GM21526 (cell line): ENCODE measurements around the gene RUBCN.
"Not testable (repeated sequence)": the region's sequence is repeated elsewhere in the genome, so short reads cannot be mapped to it uniquely, and the experiment has no call there.

Source experiments
- ATAC-seq: cut with Tn5 transposase; IDR thresholded peaks from one replicate; pipeline ENCODE4 v1.9.1; 2021; ENCODE audit warnings: moderate library complexity; ENCODE audit not compliant: unreplicated experiment, low FRiP score

Gene RUBCN

DNA sequence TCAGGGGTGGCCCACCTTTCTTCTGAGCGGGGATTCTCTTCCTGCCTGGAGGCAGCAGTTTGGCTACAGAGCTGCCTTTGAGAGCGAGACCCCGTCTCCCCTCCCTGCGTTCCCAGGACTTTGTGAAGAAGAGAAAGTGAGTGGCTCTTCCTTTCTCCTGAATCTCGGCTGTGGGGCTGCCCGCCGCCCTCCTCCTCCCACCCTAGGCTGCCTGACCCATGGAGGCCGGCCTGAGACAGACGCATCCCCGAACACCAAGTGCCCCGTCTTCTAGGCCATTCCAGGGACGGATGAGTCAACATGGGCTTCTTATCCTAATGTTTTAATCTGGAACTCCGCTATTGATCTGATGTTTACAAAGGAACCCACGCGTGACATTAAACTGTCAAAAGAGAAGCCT is 74.8 kb downstream of the RUBCN start:
- not testable (repeated sequence) for ATAC-seq

DNA sequence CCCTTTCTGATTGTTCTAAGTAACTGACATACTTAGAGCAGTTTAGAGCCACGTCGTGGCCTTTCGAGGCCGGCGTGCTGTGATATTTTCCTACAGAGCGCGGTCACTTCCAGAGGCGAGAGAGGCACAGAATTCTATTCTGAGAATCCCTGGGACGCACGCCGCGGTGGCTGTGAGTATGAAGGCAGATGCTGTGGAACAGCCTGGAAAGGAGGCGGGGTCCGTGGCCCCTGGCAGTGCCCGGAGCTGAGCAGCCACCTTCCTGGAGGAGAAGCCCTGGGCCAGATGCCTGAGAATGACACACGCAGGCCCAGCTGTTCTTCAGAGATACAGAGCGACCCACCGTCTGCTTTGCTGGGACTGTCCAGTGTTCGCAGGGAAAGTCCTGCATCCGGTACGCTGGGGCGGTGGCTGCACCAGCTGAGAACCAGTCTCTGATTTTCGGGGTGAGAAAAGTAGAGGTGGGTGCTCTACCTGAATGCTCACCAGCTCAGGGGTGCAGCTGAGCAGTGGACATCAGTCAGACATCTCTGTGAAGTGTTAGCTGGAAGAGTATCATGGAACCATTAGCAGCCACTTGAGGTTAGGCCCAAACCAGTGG is 75.4 kb downstream of the RUBCN start:
- ATAC-seq, result not testable (repeated sequence)

DNA sequence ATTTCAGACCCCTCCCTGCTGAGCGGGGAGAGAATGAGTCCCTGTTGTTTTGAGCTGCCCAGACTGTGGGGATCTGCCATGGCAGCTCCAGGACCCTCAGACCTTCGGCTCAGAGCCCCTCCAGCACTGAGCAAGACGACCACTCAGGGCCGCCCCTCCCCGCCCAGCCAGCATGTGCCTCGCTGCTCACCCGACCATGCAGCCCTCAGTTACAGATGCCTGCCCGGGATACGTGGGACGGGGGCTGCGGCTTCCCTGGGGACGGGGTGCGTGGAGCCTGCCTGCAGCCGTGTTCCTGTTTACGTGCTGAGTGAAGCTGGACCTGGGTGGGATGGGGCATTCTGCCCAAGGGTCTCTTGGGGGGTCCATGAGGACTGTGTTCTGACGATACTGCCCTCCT is 77.0 kb downstream of the RUBCN start:
- ATAC-seq, result not testable (repeated sequence)

DNA sequence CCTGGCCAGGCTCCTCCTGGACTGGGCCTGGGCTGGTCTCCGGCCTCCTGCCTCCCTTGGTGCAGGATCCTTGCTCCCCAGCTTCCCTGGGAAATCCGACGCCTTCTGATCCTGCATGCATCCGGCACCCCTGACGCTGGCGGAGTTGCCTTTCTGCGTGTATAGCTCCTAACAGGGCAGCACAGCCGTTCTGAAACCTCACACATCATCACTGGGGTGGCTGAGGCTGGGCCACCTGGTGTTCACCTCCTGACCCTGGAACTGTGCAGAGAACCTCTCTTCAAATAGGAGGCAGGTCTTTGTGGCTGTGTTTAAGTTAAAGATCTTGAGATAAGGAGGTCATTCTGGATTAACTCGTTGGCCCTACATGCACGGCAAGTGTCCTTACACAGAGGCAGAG is 77.6 kb downstream of the RUBCN start:
- ATAC-seq, result peak; percentile 49

DNA sequence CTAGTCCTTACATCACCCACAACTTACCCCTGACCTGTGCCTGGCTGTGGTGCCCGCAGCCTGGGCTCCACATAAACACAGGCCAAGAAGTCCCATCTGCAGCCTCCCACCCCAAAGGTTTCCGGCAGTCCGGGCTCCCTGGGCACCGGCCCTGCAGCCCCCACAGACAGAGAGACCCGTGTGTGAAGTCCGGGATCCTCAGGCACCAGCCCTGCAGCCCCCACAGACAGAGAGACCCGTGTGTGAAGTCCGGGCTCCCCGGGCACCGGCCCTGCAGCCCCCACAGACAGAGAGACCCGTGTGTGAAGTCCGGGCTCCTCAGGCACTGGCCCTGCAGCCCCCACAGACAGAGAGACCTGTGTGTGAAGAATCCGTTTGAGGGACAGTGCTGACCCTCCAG is 78.0 kb downstream of the RUBCN start:
- not testable (repeated sequence) for ATAC-seq

DNA sequence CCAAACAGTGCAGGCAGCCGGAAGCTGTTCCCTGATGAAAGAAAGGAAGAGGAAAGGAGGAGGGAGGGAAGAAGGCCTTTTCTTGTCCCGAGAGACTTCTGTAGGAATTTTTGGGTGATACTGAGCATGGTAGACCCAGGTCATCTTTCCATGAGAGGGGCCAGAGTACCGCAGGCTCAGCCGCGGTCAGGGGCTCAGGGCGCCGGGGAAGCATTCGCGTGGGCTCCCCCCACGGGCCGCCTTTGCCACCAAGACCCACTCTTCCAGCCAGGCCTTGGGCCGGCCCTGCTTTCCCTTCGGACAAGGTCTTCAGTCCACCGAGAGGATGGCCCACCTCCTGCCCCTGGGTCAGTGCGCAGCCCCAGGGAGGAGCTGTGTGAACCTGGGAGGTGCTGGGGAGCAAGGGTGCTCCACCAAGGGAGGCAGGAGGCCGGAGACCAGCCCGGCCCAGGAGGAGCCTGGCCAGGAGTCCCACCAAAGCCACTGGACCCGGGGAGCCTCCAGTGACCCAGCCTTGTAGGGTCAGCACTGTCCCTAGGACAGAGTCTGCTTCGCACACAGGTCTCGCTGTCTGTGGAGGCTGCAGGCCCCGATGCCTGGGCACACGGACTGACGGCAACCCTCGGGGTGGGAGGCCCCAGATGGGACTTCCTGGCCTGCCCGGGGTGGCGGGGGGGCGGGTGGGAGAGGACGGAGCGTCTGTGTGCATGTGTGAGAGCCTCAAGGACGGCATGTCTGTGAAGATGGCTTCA is 79.0 kb downstream of the RUBCN start:
- not testable (repeated sequence) for ATAC-seq

DNA sequence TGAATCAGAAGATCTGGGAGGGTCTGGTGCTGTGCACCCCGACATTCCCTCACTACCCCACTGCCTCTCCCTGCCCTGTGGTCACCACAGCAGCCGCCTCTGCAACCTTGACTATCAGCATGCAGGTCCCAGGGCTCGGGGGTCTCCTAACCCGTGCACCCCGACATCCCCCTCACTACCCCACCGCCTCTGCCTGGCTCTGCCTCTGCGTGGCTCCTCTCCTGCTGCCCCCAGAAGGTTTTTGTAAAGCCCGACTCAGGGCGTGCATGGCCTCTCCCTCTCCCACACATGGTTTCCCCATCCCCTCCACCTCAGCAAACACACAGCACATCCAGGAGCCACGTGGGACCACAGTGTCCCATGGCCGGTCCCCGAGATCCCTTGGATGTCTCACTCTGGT is 79.7 kb downstream of the RUBCN start:
- not testable (repeated sequence) for ATAC-seq

DNA sequence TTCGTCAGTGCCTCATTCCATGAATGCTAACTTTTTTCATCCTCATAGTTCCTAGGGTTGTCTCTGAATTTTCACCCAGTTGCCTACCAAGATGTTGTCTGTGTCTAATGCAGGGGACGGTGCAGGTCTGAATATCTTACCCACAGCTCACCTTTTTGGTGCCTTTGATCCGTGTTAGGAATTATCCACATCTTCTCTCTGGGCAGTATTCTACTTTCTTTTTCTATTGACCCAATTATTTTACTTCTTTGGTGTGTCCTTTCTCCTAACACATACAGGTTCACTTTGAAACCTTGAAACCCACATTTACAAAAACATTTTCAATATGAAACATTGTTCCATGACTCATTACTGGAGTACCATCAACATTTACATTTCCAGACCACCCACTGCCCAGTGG is 80.6 kb downstream of the RUBCN start:
- not testable (repeated sequence) for ATAC-seq

DNA sequence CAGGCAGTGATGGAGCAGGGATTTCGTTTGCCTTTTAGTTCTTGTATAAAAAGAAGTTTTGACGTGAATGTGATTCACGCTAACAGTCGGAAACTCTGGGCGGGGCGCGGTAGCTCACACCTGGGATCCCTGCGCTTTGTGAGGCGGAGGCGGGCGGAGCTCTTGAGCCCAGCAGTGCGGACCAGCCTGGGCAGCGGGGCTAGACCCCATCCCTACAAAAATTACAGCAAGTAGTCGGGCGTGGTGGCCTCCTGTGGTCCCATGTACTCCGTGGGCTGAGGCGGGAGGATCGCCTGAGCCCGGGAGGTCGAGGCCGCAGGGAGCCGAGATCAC is 81.7 kb downstream of the RUBCN start:
- ATAC-seq, result peak; percentile 16

DNA sequence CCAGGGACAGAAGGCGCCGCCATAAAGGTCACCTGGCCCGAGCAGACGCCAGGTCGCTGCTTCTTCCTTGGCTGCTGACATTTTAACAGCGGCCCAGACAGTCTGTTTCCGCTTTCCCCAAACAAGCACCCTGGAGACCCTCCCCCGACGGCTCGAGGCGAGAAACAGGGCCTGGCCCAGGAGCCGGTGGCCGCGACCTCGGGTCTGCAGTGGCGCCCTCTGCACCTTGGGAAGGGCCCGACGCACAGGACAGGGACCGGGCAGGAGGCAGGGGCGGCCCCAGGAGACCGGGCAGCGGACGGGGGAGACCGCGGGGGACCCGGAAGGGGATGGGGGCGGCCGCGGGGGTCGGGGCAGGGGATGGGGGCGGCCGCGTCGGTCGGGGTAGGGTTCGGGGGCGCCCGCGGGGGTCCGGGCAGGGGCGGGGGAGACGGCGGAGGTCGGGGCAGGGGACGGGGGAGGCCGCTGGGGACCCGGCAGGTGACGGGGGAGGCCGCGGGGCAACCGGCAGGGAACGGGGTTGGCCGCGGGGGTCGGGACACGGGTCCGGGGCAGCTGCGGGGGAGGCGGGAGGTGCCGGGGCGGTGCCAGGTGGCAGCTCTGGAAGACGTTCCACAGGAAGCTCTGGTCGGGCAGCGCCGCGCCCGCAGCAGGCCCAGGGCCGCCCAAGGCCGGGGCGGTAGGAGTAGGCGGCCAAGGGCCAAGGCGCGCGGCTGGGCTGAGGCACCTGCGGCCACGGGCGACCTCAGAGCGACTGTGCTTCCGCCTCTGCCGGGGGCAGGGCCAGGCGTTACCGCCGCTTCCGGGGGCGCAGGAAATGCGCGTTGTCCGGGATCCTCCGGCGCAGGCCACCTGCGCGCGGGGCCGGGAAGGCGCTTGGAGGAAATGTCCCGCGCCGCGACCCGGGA is 82.4 kb downstream of the RUBCN start:
- ATAC-seq, result peak; percentile 93

DNA sequence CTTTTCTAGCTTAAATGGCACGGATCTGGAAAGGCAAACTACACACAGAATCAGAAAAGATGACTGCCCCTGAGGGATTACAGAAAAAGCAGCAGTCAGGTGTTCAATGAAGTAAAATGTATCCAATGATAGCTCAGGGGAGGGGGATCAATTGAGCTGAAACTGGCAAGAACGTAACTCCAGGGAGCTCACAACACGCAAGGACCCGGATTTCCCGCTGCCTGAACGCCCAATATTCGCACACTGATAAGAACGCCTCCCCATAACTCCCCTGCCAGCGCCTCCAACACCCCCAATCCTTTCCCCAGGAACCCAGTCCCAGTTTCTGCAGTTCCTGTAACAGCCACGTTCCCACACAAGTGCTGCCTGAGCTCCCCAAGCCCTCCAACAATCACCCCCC is 83.8 kb downstream of the RUBCN start:
- ATAC-seq, result not testable (repeated sequence)

DNA sequence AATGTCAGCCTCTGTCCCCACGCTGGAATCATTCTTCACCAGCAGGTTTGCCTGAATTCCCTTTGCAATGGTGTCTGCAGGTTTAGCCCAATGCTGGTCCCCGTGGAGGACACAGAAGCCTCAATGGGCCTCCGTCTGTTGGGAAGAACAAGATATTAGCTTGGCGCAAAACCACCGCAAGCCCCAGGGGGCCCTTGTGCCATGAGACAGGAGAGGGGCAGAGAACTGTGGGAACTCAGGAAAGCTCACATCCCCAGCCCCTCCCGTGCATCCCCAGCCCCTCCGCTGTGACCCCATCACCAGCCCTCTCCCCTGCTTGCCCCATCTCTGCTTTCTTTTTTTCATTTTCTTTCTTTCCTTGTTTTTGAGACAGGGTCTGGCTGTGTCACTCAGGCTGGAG is 89.1 kb downstream of the RUBCN start:
- not testable (repeated sequence) for ATAC-seq

DNA sequence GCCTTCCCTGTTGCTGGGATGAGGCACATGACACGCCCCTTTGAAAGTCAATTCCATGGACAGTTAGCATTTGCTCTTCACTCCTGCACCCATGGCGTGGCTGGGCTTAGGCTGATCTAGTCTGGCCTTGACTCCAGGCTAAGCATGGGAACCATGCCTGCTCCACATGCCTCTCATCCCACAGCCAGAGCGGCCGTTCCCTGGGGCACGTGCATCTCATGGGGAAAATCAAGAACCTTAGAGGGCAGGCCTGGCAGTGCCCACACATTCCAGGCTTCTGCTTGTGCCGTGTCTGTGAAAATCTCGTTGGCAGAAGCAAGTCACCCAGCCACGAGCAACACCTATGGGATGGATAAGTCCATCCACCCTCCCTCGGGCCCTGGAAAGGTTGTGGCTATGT is 89.5 kb downstream of the RUBCN start:
- ATAC-seq, result not testable (repeated sequence)

DNA sequence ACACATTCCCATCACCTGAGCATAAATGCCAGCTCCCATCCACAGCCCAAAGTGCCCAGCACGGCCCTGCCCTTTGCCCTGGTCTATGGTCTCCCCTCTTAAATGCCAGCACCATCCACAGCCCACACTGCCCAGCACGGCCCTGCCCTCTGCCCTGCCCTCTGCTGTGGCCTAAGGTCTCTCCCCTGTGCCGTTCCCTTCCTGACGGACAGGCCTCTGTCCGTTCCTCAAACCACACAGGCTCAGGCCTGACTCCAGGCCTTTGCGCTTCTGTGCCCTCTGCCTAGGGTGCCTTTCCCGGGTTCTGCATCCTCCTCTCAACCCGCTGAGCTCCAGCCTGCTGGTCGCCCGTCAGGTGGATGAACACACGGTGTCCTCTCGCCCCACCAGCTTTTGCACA is 90.4 kb downstream of the RUBCN start:
- not testable (repeated sequence) for ATAC-seq

DNA sequence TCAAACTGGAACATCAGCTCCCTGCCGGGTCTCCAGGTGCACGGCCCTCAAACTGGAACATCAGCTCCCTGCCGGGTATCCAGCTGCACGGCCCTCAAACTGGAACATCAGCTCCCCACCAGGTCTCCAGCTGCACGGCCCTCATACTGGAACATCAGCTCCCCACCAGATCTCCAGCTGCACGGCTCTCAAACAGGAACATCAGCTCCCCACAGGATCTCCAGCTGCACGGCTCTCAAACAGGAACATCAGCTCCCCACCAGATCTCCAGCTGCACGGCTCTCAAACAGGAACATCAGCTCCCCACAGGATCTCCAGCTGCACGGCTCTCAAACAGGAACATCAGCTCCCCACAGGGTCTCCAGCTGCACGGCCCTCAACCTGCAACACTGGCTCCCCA is 99.1 kb downstream of the RUBCN start:
- not testable (repeated sequence) for ATAC-seq

DNA sequence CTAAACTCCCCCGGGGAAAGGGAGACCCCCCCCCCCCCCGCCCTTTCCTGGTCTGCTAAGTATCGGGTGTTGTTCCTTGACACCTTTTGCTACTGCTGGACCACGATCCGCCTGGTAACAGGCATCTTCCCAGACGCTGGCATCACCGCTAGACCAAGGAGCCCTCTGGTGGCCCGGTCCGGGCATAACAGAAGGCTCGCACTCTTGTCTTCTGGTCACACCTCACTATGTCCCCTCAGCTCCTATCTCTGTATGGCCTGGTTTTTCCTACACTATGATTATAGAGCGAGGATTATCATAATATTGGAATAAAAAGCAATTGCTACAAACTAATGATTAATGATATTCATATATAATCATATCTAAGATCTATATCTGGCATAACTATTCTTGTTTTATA is 104.7 kb downstream of the RUBCN start:
- ATAC-seq, result not testable (repeated sequence)

DNA sequence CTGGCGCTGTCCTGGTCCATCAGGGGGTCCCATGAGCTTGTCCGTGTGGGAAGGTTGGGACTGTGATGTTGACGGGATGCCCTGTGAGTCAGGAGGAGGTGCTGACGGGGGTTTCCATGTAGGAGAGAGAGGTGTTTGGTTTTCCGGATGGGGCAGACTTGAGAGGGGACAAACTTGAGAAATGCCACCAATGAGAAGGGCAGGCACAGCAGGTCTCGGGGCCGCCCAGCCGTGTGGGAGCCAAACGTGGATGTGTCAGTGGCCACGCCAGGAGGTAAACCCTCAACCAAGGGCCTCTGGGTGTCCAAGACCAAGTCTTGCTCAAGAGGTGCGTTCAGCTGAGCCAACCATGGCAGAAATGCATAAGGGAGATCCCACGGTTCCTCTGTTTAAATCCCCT is 105.9 kb downstream of the RUBCN start:
- ATAC-seq, result not testable (repeated sequence)

DNA sequence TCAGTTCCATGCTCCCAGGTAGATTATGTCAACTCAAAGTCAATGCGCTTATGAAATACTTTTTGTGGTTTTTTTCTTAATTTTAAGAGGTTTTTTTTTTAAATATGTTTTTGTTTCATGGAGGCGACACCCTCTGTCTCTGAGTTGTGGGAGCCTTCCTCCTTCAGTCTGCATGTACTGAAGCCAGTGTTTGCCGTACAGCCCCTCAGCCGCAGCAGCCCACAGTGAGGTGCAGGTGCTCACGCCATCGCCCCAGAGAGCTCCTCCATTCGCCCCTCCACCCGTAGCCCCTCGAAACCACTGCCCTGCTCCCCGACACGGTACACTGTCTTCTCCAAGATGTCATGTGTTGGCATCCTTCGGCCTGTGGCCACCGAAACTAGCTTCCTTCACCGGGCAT is 107.4 kb downstream of the RUBCN start:
- ATAC-seq, result not testable (repeated sequence)

DNA sequence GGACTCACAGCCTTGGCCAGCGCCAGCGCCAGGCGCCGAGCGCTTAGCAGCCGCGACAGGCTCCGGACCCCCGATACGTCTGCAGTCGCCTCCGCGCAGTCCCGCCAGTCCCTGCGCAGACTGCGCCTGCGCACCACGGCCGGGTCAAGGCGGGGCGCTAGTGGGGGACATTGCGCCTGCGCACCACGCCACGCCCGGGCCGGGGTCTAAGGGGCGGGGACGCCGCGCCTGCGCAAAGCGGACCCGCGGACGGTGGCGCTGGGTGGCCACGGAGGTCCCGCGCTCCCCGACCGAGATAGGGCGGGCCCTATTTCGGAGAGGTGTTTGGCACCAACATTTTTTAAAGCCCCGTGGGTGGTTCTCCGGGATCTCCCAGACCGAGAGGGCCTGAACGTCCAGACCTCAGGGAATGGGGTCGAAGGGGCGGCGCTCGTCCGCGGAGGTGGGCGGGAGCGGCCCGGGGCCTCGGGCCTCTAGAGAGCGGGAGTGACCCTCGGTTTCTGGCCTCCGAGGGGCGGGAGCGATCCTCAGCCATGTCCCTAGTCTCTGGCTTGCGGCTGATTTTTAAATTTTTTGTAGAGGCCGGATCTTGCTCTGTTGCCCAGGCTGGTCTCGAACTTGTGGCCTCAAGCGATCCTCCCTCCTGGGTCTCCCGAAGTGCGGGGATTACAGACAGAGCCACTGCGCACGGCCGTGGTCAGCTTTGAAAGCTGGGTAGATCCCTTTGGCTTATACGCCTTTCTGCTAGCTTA is 108.8 kb downstream of the RUBCN start:
- peak; percentile 70 for ATAC-seq

DNA sequence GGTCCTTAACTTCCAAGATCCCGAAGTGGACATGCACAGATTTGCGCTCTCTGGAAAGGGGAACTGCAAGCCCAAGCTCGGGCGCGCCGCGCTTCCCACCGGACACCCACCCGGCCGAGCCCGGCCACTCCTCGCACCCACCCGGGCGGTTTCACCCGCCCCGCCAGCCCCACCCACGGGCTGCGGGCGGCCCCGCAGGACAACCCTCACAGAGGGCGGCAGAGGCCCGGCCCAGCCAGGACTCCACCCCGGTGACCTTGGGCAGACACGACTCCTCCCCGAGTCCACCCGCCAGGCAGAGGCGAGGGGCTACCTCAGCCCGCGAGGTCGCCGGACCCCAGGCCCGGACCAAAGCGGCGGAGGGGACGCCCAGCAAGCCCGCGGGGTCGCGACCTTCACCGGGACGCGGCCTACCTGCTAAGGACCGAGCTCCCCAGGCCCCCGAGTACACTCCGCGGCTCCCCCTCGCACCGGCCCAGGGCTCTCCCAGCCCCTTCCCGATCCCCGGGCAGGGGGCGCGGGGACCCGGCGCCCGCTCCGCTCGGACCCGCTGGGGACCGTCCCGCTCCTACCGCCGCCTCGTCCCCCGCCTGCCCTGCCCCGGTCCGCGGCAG is 109.4 kb downstream of the RUBCN start:
- peak; percentile 41 for ATAC-seq
